Choroid plexus epithelial cell (primary cell): ENCODE data around the gene CACNA1I.

Experiments used
- DNase-seq: peaks from one replicate; pipeline ENCODE4 v3.0.0-alpha.2; 2010; ENCODE audit warnings: low read depth
- H3K4me3 ChIP-seq: 2 replicates; pipeline ENCODE4 v1.5.1; 2011; ENCODE audit warnings: low read depth, mild to moderate bottlenecking, control low read depth, low read length, moderate library complexity
- CTCF ChIP-seq: conservative IDR thresholded peaks from 2 replicates; pipeline ENCODE4 v1.5.1; 2011; ENCODE audit warnings: low read depth, mild to moderate bottlenecking, control low read depth, inconsistent platforms, low read length, moderate library complexity

The CACNA1I gene

GRCh38 chr22:39610766-39611165, 40.2 kb downstream of the CACNA1I start:
- TF ChIP-seq CTCF, result no peak
- no peak for DNase-seq
- H3K4me3 ChIP-seq, result no peak overlapping the region

GRCh38 chr22:39611360-39611759, 40.8 kb downstream of the CACNA1I start:
- no peak for TF ChIP-seq CTCF
- DNase-seq, result no peak
- no peak overlapping the region for H3K4me3 ChIP-seq

DNA sequence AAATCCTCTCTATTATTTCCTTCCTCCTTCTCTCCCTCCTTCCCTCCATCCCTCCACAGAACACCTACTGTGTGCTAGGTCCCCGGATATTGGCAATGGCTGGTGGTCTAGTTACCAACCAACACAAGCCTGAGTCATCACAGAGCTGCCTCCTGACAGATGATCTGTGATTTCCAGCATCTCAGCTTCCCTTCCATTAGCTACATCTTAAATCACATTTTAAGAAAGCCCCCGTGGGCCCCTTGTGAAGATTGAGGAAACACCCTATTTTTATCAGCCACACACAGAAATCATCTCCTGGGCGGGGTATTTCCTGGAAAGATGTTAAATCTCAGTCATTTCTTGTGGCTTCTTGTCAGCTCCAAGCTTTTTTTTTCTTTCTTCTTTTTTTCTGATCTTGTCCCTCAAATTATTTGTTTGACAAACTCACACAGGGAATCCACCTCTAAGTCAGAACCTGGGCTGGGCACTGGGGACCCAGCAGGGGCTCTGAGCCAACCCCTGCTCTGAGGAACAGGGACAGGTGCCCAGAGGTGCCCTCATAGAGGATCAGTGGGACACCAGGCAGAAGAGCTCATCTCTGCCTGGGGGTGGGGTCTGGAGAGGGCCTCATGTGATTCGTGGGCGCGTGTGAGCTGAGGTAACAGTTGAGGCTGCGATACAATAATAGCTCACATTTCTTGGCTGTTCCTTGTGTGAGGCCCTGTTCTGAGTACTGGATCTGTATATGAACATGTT, 42.4 kb downstream of the CACNA1I start:
- DNase-seq, result no peak
- H3K4me3 ChIP-seq, result no peak overlapping the region
- no peak for TF ChIP-seq CTCF

DNA sequence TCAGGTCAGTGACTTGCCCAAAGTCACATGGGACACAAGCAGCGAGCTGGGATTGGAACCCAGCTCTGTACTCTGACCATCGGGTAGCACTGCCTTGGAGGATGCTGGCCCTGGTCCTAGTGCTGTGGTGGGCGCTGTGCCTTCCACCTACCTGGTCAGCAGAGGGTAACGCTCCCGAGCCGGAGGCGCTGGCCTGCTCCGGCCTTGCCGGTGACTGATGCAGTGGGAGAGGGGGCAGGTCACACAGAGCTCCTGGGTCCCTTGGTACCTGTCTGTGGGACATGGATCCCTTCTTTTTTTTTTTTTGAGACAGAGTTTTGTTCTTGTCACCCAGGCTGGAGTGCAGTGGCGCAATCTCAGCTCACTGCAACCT, 43.0 kb downstream of the CACNA1I start:
- H3K4me3 ChIP-seq, result no peak overlapping the region
- no peak for DNase-seq
- TF ChIP-seq CTCF, result no peak

GRCh38 chr22:39614442-39614841, 43.9 kb downstream of the CACNA1I start:
- no peak for DNase-seq
- TF ChIP-seq CTCF, result no peak
- H3K4me3 ChIP-seq, result no peak overlapping the region

DNA sequence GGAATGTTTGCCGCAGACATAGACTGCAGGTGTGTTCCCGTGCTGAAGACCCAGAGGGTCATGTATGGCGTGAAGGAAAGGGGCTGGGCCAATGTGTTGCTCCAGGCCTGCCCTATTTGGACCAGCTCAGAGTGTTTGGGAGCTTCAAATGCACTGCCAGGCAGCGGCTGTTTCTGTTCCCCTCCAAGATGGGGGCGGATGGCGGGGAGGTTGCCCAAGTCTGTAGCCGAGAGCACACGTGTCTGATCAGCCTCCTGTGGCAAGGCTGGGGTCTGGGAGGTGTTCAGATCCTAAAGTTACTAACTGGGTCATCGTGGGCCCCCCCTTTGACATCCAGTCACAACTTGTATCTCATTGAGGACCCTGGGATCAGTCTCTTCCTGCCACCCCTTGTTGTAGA, 45.5 kb downstream of the CACNA1I start:
- TF ChIP-seq CTCF, result no peak
- no peak overlapping the region for H3K4me3 ChIP-seq
- DNase-seq, result no peak

GRCh38 chr22:39616781-39617180, 46.2 kb downstream of the CACNA1I start:
- TF ChIP-seq CTCF, result no peak
- DNase-seq, result no peak

More at GRCh38 chr22:39616781-39617180, 46.2 kb downstream of the CACNA1I start:
- no peak overlapping the region for H3K4me3 ChIP-seq
